ENCODE results near the gene ANO4.

GRCh38 chr12:100824476-100824875, 29.9 kb downstream of the ANO4 start:
- TF ChIP-seq CTCF (optimal IDR thresholded peaks at IDR 0.05 in 1 of 3, IDR thresholded peaks at IDR 0.05 in 1 of 3, conservative IDR thresholded peaks at IDR 0.05 in 1 of 3; ENCODE audit: extremely low read depth in 1 of 3, insufficient read depth in 2 of 3, low read length in 3 of 3) (no peak), EZH2 (IDR thresholded peaks at IDR 0.05; ENCODE audit: low read length) (no peak)

Data from keratinocyte (primary cell).